ENCODE results near the gene ARV1.

DNA sequence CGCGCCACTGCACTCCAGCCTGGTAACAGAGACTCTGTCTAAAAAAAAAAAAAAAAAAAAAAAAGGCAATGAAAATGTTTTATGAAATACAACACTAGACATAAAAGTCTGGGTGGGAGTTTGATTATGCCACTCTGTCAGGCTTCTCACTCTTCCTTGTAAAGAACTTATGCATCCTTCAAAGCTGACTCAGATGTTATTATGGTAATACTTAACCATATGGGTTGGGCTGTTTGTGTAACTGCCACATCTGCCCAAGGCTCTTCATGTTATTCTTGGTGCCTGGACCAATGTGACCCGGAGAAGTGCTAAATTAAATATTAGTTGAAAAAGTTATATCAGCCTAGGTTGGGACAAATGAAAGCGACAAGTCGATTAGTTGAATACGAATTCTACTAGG is 37.3 kb downstream of the ARV1 start:
- TF ChIP-seq SP1 (IDR thresholded peaks at IDR 0.05): no peak
- no peak for TF ChIP-seq CTBP1 (IDR thresholded peaks at IDR 0.05; ENCODE audit: borderline replicate concordance)
- no peak for TF ChIP-seq BHLHE40 (IDR thresholded peaks at IDR 0.05; ENCODE audit: borderline replicate concordance)
- no peak for TF ChIP-seq FOXK2 (IDR thresholded peaks at IDR 0.05)
- no peak for TF ChIP-seq ELF4 (IDR thresholded peaks at IDR 0.05)
- TF ChIP-seq, protein P1, sequence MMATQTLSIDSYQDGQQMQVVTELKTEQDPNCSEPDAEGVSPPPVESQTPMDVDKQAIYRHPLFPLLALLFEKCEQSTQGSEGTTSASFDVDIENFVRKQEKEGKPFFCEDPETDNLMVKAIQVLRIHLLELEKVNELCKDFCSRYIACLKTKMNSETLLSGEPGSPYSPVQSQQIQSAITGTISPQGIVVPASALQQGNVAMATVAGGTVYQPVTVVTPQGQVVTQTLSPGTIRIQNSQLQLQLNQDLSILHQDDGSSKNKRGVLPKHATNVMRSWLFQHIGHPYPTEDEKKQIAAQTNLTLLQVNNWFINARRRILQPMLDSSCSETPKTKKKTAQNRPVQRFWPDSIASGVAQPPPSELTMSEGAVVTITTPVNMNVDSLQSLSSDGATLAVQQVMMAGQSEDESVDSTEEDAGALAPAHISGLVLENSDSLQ (IDR thresholded peaks at IDR 0.05): no peak

Data from HEK293T (cell line).